Activated T-cell treated with anti-CD3 and anti-CD28 coated beads, Interleukin-2, amount 50 U/mL, for 48 hours (primary cell): ENCODE measurements around the gene TRERF1.

ENCODE experiments used
- DNase-seq, 2 experiments: peaks; one replicate each; pipeline ENCODE4 v3.0.0-alpha.2; 2020

The TRERF1 gene

GRCh38 chr6:42394151-42394550 lies 57.6 kb downstream of the TRERF1 start:
- DNase-seq, result peak; percentile 34 to 36

- DNase-seq, result peak; percentile 14 to 18
Measured at GRCh38 chr6:42393339-42393738, 58.4 kb downstream of the TRERF1 start.

- DNase-seq, result peak; percentile 18 to 22
Measured at GRCh38 chr6:42392833-42393232, 58.9 kb downstream of the TRERF1 start.

- peak; percentile 34 to 39 for DNase-seq
Measured at GRCh38 chr6:42391441-42391840, 60.3 kb downstream of the TRERF1 start.

GRCh38 chr6:42390228-42390934 lies 61.3 kb downstream of the TRERF1 start:
- peak; percentile 83 for DNase-seq

- no peak for DNase-seq
Measured at GRCh38 chr6:42389736-42390135, 62.0 kb downstream of the TRERF1 start.

GRCh38 chr6:42388046-42388445 lies 63.7 kb downstream of the TRERF1 start:
- no peak for DNase-seq

GRCh38 chr6:42387336-42387735 lies 64.4 kb downstream of the TRERF1 start:
- DNase-seq, result no peak

GRCh38 chr6:42385339-42385738 lies 66.4 kb downstream of the TRERF1 start:
- DNase-seq, result no peak

GRCh38 chr6:42383421-42384205 lies 68.1 kb downstream of the TRERF1 start:
- peak; percentile 65 to 66 for DNase-seq

GRCh38 chr6:42381850-42382249 lies 69.9 kb downstream of the TRERF1 start:
- DNase-seq, result no peak

- DNase-seq, result no peak
Measured at GRCh38 chr6:42380228-42380979, 71.3 kb downstream of the TRERF1 start.

- DNase-seq, result no peak
Measured at GRCh38 chr6:42378536-42378935, 73.2 kb downstream of the TRERF1 start.

GRCh38 chr6:42378125-42378524 lies 73.6 kb downstream of the TRERF1 start:
- no peak for DNase-seq

GRCh38 chr6:42375007-42375635 lies 76.6 kb downstream of the TRERF1 start:
- DNase-seq, result peak in 1 of 2 experiments; percentile 17

GRCh38 chr6:42374018-42374669 lies 77.6 kb downstream of the TRERF1 start:
- DNase-seq, result no peak

- DNase-seq, result peak in 1 of 2 experiments; percentile 7
Measured at GRCh38 chr6:42372699-42373098, 79.0 kb downstream of the TRERF1 start.

GRCh38 chr6:42370323-42370985 lies 81.3 kb downstream of the TRERF1 start:
- peak in 1 of 2 experiments; percentile 12 for DNase-seq

GRCh38 chr6:42369568-42369967 lies 82.2 kb downstream of the TRERF1 start:
- DNase-seq, result peak in 1 of 2 experiments; percentile 60

GRCh38 chr6:42368181-42368580 lies 83.5 kb downstream of the TRERF1 start:
- DNase-seq, result peak; percentile 75 to 82

GRCh38 chr6:42367353-42368011 lies 84.2 kb downstream of the TRERF1 start:
- peak; percentile 55 to 61 for DNase-seq
